HTERT RPE-1 (cell line): ENCODE data around the gene AATK.

ENCODE experiments used
- in situ Hi-C: fragments of 300-500 bp; cut with MboI; formaldehyde crosslinking; loops from 4 replicates; pipeline ENCODE4 v1.14.3; 2020; ENCODE audit warnings: low sequenced_read_pairs

AATK gene

DNA sequence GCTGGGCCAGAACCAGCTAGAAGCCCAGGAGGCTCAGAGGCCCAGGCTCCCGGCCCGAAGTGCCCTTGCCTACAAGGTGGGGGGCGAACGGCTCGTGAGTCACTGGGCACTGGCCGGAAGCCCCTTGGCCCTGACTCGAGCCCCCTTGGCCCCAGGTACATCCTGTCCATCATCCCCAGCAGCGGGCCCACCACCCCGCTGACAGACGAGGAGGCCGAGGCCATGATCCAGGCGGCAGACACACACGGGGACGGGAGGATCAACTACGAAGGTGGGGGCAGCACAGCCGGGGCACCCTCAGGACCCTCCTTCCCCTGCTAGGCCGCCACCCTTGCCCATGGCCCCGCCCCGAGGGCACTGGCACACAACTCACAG lies 15.8 kb upstream of the AATK start:
- in situ Hi-C loops, result no loop called here

GRCh38 chr17:81180836-81181810 lies 15.1 kb upstream of the AATK start:
- in situ Hi-C loops, result no loop called here

- in situ Hi-C loops, result no loop called here
Observed at GRCh38 chr17:81179861-81180260, 13.8 kb upstream of the AATK start.

DNA sequence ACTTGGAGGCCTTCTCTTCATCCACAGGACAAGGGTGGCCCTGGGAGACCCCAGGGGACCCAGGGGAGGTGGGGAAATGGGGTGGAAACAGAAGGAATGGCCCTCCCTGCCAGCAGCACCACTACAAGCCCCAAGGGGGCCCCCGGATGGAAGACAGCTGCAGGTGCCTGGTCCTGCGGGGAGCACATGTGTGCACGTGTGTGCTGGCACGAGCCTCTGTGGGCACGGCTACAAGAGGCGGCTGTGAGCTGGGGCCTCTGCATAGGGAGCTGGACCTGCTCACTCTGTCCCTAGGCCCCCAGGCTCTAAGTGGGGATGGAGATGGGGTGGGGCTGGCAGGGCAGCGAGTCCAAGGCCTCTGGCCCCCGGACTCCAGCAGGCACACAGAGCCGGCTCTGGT lies 13.2 kb upstream of the AATK start:
- in situ Hi-C loops, result no loop called here

DNA sequence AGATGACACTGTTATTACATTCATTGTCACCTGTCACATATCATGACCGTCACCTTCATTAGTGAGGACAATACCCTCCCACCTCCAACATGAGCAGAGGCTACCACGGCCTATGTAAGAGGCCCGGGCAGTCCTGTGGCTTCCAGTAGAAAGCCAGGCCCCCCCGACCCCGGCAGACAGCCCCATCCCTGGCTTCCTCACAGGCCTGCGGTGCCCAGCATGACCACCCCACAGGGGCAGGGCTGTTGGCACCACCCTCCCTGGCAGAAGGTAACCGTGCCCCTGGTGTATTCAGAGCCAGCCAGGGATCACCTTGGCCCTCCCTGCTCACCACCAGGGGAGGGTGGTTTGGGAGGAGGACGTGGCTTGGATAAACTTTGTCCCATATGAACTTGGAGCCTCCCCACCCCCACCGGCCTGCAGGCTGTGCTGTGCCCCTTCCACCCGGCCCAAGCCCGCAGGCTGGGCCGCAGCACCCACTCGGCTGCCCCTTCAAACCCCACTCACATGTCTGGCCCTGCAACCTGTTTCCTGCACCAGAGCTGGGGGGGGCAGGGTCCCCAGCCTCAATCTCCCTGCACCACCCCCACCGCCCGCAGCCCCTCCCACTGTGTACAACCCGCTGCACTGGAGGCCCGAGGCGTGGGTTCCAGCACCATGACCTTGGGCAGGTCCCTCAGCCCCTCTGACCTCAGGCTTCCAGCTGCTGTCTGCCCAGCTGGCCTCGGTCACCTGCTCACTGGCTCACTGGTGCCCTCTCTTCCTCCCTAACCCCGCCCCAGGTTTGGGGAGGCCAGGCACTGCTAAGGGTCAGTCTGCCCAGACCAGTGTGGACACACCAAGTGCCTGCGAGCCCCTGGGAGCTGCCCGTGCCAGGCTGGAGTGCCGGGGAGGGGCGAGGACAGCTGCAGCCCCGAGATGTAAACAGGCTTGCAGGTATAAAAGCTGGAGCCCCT lies 12.4 kb upstream of the AATK start:
- in situ Hi-C loops, result no loop called here

GRCh38 chr17:81176666-81177065 lies 10.6 kb upstream of the AATK start:
- in situ Hi-C loops, result no loop called here

GRCh38 chr17:81173762-81174155 lies 7.7 kb upstream of the AATK start:
- in situ Hi-C loops, result no loop called here

DNA sequence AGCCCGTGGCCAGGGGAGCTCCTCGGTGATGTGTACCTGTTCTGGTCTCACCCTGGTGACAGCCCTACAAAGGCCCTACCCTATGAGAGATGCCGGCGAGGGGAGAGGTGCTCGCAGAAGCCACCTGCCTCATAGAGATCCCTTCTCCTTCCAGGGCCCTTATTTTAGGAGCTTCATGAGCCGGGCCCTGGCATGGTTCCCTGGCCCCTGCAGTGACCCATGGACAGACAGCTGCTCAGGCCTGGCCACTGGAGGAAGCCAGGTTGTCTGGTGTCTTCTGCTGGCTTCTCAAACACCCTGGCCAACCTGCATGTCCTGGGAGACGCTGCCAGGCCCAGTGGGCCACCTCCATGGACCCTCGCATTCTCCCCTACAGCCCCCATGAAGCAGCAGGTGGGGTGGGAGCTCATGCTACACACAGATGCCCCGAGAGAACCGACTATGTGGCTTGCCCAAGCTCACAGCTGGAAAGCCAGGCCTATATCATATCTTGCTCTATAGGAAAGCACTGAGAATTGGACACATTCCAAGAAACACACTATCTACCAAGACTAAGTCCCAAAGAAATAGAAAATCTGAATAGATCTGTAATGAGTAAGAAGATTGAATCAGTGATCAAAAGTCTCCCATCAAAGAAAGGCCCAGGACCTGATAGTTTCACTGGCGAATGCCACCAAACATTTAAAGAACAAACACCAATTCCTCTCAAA lies 7.2 kb upstream of the AATK start:
- in situ Hi-C loops, result no loop called here

- in situ Hi-C loops, result no loop called here
Observed at GRCh38 chr17:81171941-81172340, 5.9 kb upstream of the AATK start.

- in situ Hi-C loops, result no loop called here
Observed at GRCh38 chr17:81170727-81171494, 4.9 kb upstream of the AATK start.

DNA sequence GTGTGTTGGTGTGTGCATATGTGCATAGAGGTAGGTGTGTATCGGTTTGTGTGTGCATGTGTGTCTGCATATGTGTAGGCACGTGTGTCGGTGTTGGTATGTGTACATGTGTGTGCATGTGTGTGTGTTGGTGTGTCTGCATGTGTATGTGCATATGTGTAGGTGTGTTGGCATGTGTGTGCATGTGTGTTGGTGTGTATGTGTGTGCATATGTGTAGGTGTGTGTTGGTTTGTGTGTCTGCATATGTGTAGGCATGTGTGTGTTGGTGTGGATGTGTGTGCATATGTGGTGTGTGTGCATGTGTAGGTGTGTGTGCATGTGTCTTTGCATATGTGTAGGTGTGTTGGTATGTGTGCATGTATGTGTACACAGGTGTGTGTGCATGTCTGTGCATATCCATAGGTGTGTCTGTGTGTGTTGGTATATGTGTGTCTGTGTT lies 3.9 kb upstream of the AATK start:
- in situ Hi-C loops, result no loop called here

- in situ Hi-C loops, result no loop called here
Observed at GRCh38 chr17:81167638-81168037, 1.6 kb upstream of the AATK start.

- in situ Hi-C loops, result no loop called here
Observed at GRCh38 chr17:81167194-81167524, 1.1 kb upstream of the AATK start.

DNA sequence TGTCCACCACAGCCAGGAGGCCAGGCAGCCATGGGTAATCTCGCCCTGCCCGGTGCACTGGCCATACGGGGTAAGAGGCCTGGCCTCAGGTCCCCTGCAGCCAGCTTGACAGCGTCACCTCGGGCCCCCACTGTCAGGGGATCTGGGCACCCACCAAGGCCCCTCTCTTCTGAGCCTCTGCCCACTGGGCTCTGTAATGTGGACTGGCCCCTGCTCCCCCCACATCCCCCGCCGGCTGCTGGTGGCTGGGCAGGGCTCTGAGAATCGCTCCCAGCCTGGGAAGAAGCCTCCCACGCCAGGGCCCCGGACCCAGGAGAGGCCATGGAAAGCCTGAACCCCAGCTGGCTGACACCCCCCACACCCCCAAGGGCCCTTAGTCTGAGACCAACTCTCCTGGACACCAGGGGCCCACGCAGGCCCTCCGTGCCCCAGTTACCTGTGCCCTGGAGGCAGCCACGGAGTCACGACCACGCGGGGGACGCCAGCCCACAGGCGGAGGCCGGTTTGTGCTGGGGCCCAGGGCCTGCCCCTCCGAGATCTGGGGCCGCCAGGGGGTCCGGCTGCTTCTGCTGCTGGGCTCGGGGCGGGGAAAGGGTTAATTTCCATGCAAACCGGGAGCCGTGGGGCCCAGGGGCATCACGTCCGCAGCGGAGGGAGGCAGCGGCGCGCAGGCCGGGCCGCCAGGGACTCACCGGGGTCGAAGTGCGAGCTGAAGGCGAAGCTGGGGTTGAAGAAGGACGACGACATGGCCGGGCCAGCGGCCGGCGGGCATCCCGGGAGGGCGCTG lies 582 bp downstream of the AATK start, which contains the start of gene PVALEF:
Gene PVALEF, plus strand, starts transcription at position 262 of the 787 bp plus-strand sequence. CDS start 15,720 bp downstream, outside the sequence.
- in situ Hi-C loops, result no loop called here

DNA sequence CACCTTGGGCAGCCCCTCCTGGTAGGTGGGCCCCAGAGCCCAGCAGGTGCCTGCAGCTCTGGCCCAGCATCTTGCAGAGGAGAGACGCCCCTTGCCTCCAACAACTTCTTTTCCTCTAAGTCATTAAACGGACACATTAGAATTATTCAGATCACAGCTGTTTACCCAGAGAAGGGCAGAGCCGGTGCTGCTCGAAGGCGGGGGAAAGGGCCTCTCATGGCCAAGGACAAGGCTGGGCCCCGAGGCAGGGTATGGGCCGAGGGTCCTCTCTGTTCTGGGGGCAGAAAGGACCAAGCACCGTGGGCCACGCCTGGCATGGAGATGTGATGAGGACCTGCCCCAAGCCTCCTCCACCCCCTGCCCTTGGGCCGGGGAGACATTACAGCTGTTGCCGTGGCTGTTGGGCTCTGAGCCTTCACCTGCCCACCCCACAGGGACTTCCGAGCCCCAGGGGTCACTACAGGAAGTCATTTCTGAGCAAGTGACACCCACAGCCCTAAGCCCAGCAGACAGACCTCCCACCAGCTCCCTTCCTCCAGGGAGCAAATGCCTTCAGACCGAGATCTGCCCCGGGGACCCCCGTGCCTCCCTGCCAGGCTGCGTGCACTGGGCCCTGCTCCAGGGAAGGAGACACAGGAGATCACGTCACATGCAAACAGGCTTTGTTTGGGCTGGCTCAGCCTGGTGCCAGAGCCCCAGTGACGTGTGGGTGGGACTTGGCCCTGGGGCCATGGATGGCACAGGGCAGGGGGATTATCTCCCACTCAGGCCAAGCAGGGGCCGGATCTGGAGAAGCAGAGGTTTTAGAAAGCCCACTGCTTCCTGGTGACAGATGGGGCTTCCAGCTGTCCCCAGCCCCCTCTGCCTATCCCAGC lies 1.4 kb downstream of the AATK start:
- in situ Hi-C loops, result no loop called here

DNA sequence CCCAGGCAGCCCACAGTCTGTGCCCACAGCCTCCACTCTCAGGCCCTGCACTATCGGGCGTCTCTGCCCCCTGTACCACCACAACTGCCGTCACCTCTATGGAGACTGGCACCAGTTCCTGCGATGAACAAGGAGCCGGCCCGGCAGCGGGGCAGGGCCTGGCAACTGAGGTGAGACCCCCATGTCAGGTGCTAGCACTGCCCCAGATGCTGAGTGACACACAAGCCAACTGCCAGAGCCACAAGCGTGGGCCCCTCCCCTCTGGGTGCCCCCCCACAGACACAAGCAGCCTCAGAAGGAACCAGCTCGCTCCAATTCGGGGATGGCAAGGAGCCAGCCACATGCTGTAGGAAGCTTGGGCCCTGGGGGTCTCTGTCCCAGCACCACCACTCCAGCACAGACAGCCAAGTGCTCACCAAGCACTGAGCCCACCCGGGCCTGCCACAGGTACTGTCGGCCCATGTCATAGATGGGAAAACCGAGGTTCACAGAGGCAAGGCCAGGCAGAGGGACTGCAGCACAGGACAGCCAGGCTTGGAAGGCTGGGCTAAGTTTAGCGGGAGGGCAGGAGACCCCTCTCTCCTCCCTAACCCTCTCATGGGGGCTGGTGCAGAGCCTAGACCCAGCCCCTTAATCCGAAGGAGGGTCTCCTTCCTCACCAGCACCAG lies 2.2 kb downstream of the AATK start:
- in situ Hi-C loops, result no loop called here

DNA sequence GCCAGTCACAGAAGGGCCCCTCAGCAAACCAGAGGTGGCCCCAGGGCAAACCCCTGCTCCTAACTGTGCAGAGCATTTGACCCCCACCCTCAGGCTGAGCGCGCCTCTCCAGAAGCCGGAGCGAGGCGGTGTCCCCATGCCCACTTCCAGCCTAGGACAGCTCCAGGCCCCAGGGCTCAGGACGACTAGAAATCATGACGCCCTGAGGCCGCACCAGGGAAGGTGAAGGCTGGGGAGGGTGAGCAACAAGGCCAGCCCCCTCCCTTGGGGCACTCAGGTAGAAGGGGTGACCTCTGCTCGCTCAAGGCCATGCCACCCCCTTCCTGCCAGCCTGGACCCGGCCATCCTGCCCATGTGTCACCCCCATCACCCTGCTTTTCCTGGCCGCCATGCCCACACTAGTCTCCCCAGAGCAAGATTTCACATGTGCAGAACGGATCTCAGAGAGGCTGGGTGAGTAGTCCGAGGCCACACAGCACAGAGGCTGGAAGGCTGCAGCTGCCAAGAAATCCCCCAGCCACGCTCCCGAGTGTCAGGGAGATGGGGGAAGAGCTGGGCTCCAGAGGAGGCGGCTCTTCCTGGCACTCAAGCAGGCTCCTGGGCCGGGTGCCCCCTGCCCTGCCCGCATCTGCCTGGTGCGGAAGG lies 2.8 kb downstream of the AATK start:
- in situ Hi-C loops, result no loop called here
